ENCODE measurements around the gene FAS. TPM values are rescaled to one million over a fixed set of nuclear protein-coding genes. Genes with fewer than 3 reads are reported as not detected.

Gene FAS
- total RNA-seq, 1 experiment from 2014 or later = 7.6 TPM

GRCh38 chr10:88949051-88949450 is 41.5 kb upstream of the FAS start:
- no TSS peak for BruUV-seq (replicated peaks)
- Histone ChIP-seq H3K4me3 (no peak overlapping the region), H3K4me2 (no peak overlapping the region), H3K79me2 (ENCODE audit: low read depth) (no peaks in the 10 kb centered on the region), H2AFZ (no peak overlapping the region), H3F3A (ENCODE audit: insufficient read depth, low read depth) (no peaks in the 10 kb centered on the region), H3K4me1 (replicated peaks; ENCODE audit: insufficient read depth) (no peaks in the 10 kb centered on the region), H3K27ac (no peak overlapping the region), H3K27me3 (ENCODE audit: insufficient read depth, low read depth) (no peaks in the 10 kb centered on the region), H3K9me3 (ENCODE audit: insufficient read depth, low read depth) (no peaks in the 10 kb centered on the region), H4K20me1 (ENCODE audit: insufficient read depth) (no peaks in the 10 kb centered on the region), H3K36me3 (ENCODE audit: low read depth) (no peaks in the 10 kb centered on the region), H3K9me2 (ENCODE audit: insufficient read depth) (no peaks in the 10 kb centered on the region)
- TF ChIP-seq EZH2 (IDR thresholded peaks at IDR 0.05; ENCODE audit: low read depth) = no peak
- TF ChIP-seq CTCF (conservative IDR thresholded peaks at IDR 0.05) = no peak
- ChIA-PET CTCF (no interaction called here), POLR2A (ENCODE audit: unreplicated experiment) (no interaction called here)
- no peak for DNase-seq
- intact Hi-C loops (cut with micrococcal nuclease; ENCODE audit: unreplicated experiment) = no loop called here

- H4K20me1 ChIP-seq (ENCODE audit: insufficient read depth) = no peaks in the 10 kb centered on the region
- POLR2A ChIA-PET (ENCODE audit: unreplicated experiment) = no interaction called here
- no peak overlapping the region for H3K4me3 ChIP-seq
- no peaks in the 10 kb centered on the region for H3K36me3 ChIP-seq (ENCODE audit: low read depth)
- TF ChIP-seq EZH2 (IDR thresholded peaks at IDR 0.05; ENCODE audit: low read depth) (no peak), CTCF (conservative IDR thresholded peaks at IDR 0.05) (no peak)
- BruUV-seq (replicated peaks) = no TSS peak
- no peaks in the 10 kb centered on the region for H3K4me1 ChIP-seq (replicated peaks; ENCODE audit: insufficient read depth)
- no peaks in the 10 kb centered on the region for H3K27me3 ChIP-seq (ENCODE audit: insufficient read depth, low read depth)
- DNase-seq = no peak
- CTCF ChIA-PET = no interaction called here
- H3K79me2 ChIP-seq (ENCODE audit: low read depth) = no peaks in the 10 kb centered on the region
- H3F3A ChIP-seq (ENCODE audit: insufficient read depth, low read depth) = no peaks in the 10 kb centered on the region
- H3K4me2 ChIP-seq = no peak overlapping the region
- no peak overlapping the region for H3K27ac ChIP-seq
- no peaks in the 10 kb centered on the region for H3K9me3 ChIP-seq (ENCODE audit: insufficient read depth, low read depth)
- intact Hi-C loops (cut with micrococcal nuclease; ENCODE audit: unreplicated experiment) = no loop called here
- H2AFZ ChIP-seq = no peak overlapping the region
- no peaks in the 10 kb centered on the region for H3K9me2 ChIP-seq (ENCODE audit: insufficient read depth)
Measured at GRCh38 chr10:88949912-88950837, 40.4 kb upstream of the FAS start.

- Histone ChIP-seq H2AFZ (no peak within 1 kb of the TSS), H3K27me3 (ENCODE audit: insufficient read depth, low read depth) (no peaks in the 10 kb centered on the region), H3K4me1 (replicated peaks; ENCODE audit: insufficient read depth) (no peaks in the 10 kb centered on the region), H3K9me2 (ENCODE audit: insufficient read depth) (no peaks in the 10 kb centered on the region), H3K27ac (no peak within 1 kb of the TSS), H3K36me3 (ENCODE audit: low read depth) (no peaks in the 10 kb centered on the region), H3K4me3 (no peak within 1 kb of the TSS), H3K9me3 (ENCODE audit: insufficient read depth, low read depth) (no peaks in the 10 kb centered on the region), H3K4me2 (no peak within 1 kb of the TSS), H3K79me2 (ENCODE audit: low read depth) (no peaks in the 10 kb centered on the region), H4K20me1 (ENCODE audit: insufficient read depth) (no peaks in the 10 kb centered on the region), H3F3A (ENCODE audit: insufficient read depth, low read depth) (no peaks in the 10 kb centered on the region)
- no peak for DNase-seq
- POLR2A ChIA-PET (ENCODE audit: unreplicated experiment) = interaction anchor here (0.7 kb wide), 1 partner anchor 166 kb away, joined by 4 read pairs; no protein-coding TSS in a partner anchor
- TF ChIP-seq EZH2 (IDR thresholded peaks at IDR 0.05; ENCODE audit: low read depth) = no peak
- TF ChIP-seq CTCF (conservative IDR thresholded peaks at IDR 0.05) = no peak
- BruUV-seq (replicated peaks) = no TSS peak
- intact Hi-C loops (cut with micrococcal nuclease; ENCODE audit: unreplicated experiment) = no loop called here
- CTCF ChIA-PET = interaction anchor here (0.6 kb wide), 1 partner anchor 18 kb away, joined by 3 read pairs; no protein-coding TSS in a partner anchor
Measured at GRCh38 chr10:88952647-88953111, 37.9 kb upstream of the FAS start, which contains the start of gene ACTA2. TSS of gene ACTA2 (minus strand) at chr10:88952773. CDS start at chr10:88948930, 3,843 bp downstream.
